GM21737 (cell line): ENCODE measurements around the gene ZNF181.

Source experiments
- ATAC-seq: cut with Tn5 transposase; IDR thresholded peaks from one replicate; pipeline ENCODE4 v1.9.1; 2021; ENCODE audit warnings: mild to moderate bottlenecking, moderate library complexity; ENCODE audit not compliant: unreplicated experiment

Gene ZNF181

DNA sequence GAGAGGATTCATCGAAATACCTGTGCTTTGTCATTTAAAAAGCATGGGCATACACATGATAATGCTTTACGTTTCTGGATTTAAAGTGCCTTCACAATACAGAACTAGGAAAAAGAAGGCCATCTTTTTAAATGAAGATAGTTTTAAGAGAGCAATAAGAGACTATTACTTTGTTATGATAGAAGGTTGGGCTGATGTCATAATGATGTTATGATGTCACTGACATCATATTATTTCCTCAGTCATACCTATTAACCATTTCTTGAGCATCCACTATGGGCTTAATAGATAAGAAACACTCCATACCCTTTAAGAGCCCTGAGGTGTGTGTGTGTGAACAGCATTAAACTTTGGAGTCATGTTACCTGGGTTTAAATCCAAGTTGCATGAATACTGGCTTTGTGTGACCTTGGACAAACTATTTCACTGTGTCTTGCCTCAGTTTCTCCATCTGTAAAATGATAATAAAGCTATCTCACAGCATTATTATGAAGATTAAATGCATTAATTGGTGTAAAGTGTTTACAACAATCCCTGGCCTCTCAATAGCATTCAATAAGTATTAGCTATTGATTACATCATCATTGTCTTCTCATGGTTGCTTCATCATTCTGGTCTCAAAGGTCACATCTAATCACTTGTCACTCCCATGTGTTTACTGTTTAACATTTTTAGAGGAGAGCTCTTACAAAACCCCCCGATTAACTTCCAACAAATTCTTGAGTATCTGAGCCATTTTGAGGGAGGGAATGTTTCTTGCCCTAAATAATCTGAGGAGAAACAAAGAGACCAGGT lies 11.1 kb downstream of the ZNF181 start:
- no peak for ATAC-seq

DNA sequence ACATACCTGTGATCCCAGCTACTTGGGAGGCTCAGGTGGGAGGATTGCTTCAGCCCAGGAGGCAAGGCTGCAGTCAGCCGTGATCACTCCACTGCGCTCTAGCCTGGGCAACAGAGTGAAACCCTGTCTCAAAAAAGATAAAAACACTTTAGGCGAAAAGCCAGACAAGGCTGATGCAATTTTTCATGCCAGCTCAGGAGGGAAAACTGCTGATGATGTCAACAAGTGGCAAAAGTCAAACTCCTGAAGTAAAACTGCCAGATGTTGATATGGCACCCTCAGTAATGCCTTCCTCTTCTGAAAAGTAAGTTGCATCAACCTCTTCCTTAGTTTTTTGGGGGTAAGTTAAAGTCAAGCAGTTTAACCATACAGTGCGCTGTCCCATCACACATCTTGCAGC lies 23.4 kb downstream of the ZNF181 start:
- no peak for ATAC-seq

DNA sequence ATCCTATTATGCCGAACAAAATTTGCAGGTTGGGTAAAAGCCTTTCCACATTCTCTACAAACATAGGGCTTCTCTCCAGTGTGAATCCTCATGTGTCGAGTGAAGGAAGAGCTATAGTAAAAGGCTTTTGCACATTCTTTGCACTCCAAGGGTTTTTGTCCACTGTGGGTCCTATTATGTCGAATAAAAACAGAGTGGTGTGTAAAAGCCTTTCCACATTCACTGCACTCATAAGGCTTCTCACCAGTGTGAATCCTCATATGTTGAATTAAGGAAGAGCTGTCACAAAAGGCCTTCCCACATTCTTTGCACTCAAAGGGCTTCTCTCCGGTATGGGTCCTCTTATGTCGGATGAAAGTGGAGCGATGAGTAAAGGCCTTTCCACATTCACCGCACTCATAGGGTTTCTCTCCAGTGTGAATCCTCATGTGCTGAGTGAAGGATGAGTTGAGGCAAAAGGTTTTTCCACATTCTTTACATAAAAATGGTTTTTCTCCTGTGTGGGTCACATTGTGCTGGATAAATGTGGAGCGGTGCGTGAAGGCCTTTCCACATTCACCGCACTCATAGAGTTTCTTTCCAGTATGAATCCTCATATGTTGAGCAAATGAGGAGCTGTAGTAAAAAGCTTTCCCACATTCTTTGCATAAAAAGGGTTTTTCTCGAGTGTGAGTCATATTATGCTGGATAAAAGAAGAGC lies 25.3 kb downstream of the ZNF181 start:
- no peak for ATAC-seq

DNA sequence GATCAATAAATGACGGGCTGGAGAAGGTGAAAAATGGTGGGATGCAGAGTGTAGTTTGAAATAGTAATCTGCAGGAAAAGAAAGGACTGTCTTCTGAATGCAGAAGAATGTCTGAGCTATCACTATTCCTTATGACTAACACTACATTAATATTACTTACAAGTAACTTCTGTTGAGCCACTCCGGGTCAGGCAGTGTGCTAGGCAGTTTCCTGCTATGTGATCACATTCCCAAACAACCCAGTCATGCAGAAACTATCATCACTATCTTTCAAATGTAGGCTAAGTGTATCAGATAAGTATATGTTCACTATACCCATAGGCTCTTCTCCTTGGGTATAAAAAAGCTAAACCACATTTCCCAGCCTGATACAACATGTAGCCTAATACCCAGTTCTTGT lies 32.3 kb downstream of the ZNF181 start:
- ATAC-seq, result no peak

DNA sequence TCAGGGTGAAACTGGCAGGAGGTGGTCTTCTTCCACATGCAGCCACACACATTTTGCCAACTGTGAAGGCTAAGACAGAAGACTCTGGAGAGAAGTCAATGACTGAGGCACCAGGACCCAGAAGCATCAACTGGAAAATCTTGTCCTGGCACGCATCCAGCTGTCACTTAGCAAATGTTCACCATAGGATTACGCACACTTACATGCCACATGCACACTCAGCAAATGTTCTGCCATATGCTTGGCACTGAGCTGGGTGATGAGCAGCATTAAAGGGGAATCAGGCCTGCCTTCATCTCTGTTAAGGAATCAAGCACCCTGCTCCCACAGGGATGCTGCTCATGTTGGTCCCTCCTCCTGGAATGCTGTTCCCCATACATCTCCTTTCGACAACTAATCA lies 33.9 kb downstream of the ZNF181 start:
- no peak for ATAC-seq

DNA sequence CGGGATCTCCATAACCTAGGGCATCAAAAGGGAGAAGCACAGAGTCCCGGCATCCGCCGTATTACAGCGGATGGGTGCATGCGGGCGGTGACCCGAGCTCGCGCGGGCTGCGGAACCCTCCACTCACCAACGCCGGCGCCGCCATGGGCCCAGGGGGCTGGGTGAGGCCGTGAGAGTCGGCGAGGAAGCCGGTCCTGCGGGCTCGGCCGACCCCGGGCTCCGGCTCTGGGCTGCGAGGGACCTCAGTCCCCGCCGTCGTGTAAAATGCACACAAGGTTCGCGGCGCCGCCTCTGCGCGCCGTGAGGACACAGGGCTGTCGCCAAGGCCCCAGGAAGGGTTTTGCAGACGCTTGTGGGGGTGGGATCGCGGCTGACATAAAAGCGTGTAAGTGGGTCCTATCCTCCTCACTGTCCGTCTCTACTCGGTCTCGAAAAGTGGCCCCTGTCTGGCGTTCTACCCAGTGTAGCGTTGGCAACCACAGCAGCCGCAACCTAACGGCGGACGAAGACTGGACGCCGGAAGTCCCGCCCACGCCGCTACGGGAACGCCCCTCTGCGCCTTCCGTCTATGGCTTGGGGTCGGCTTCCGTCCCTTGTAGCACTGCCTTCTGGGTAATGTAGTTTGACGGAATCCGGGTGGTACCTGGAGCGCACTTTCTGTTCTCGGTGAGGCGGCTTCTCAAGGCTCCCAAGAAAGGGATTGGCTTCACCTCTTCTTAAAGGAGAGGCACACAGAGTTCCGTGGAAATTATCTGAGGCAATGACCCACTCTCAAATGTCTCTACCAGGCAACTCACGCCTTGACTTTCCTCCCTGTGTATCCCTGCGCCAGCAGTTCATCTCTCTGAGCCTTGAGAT lies 38.9 kb downstream of the ZNF181 start, which contains the start of gene ZNF599:
TSS of gene ZNF599 (minus strand) at position 519 of the 858 bp plus-strand sequence. CDS start at position 145, 374 bp downstream.
- ATAC-seq, result peak; percentile 98

DNA sequence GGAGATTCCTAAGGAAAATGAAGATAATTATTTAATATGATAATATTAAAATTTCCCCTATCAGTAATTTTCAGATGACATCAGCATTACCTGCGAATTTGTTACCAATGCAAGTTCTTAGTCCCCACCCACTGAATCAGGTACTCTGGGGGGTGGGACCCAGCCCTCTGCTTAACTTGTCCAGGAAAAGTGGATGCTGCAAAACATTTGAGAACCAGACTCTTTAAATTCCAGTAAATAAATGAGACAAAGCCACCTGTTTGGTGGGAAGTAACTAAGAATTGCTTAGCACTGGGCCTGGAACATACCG lies 39.5 kb downstream of the ZNF181 start:
- ATAC-seq, result no peak

DNA sequence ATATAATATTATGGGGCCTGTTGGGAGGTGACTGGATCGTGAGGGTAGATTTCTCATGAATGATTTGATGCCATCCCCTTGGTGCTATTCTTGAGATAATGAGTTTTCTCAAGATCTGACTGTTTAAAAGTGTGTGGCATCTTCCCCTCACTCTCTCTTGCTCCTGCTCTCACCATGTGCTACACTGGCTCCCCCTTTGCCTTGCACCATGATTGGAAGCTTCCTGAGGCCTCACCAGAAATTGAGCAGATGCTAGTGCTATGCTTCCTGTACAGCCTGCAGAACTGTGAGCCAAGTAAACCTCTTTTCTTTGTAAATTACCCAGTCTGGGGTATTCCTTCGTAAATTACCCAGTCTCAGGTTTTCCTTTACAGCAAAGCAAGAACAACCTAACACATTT lies 40.8 kb downstream of the ZNF181 start:
- no peak for ATAC-seq

DNA sequence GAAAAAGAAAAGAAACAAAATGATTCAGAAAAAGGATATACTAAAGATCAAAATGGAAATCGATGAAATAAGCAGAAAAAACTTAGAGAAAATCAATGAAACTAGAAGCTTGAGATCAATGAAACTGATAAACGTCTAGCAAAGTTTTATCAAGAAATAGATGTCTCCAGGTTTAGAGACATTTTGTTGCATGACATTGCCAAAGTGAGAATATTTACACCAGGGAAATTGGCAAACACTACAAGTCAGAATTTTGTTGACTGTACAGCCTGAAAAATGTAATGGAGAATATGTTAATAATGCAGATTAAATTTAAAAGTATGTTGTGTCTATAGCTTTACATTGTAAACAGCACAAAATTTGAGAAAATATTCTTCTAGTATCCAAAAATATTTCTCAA lies 44.3 kb downstream of the ZNF181 start:
- ATAC-seq, result no peak

DNA sequence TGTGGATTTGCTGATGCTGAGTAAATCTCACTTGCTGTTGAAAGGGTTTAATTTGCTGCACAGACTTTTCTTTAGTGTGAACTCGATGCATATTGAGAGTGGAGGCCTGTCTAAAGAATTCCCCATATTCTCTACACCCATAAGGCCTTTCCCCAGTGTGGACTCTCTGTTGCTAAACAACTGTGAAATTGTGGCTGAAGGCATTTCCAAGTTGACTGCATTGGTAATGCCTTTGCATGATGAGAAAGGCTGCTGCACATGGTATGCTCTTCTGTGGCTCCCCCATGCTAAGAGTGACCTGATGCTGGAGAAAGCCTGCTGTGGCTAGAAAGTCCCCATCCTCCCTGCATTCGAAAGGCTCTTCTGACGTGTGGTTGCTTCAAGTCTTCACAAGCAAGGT lies 45.6 kb downstream of the ZNF181 start:
- no peak for ATAC-seq

DNA sequence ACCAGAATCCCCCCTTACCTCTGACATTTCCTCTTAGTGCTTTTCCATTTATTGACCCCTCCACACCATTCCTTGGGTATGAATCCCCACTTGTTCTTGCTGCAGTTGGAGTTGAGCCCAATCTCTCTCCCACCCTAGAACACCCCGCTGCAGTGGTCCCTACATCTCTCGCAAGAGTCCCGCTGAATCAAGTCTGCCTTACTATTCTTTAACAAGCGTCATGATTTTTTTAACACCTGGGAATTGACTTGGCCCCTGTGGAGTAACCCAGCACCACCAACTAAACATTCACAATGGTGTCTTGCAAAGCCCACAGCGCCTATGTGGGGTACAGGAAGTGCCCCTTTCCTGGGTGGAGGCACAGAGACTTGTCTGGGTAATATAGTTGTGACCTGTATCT lies 52.2 kb downstream of the ZNF181 start:
- no peak for ATAC-seq

DNA sequence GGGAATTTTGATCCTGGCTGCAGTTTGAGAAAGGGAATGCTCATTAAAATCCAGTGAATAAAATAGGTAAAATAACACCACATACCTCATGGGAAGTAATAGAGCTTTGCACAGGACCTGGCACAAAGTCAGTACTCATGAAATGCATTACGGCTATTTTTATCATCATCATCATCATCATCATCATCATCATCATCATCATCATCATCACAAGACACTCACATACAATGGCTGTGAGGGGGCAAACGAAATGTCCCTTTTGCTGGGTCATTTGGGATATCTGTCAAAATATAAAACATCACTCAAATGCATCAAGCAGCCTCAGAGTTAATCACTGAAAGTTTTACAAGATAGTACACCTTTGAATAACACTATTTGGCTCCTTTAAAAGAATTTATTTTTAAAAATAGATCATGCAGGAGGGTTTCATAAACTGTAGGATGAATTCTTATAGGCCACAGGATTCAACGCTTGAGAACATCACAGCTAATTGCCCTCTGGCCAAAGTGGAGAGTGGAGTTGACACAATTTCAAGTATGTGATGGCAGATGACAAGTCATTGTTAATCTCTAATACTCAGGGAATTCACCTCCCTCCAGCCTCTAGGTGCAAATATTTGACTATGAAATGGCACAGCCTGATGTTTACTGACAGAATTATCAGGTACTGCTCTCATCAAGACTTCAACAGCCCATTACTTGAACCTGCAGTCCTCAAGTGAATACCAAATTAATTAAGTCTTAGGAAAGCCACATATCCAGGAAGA lies 53.2 kb downstream of the ZNF181 start:
- ATAC-seq, result no peak

DNA sequence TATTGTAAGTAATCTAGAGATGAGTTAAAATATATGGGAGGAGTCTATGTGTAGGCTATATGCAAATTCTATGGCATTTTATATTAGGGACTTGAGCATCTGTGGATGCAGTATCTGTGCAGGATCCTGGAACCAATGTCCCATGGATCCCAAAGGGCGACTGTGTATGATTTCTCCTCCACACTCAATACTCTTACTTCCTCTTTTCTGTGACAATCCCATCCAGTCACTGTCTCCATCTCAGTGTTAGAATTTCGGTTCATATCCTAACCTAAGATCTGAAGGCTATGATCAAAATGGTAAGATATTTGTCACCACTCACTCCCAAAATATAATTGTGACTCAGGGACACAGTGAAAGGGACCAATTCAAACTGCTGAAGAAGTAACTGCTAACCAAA lies 54.0 kb downstream of the ZNF181 start:
- ATAC-seq, result no peak

DNA sequence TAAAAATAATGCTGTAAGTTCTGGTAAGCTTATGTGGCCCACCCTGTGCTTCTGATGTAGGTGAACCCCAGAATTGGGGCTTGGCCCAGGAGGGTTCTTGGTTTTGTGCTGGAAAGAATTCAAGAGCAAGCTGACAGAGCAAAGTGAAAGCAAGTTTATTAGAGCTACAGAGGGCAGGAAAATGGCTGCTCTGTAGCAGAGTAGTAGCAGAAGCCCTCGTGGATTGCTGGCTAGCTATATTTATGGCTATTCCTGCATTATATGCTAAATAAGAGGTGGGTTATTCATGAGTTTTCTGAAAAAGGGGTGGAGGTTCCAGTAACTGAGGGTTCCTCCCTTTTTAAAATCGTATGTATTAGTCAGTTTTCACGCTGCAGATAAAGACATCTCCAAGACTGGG lies 59.5 kb downstream of the ZNF181 start:
- ATAC-seq, result no peak

DNA sequence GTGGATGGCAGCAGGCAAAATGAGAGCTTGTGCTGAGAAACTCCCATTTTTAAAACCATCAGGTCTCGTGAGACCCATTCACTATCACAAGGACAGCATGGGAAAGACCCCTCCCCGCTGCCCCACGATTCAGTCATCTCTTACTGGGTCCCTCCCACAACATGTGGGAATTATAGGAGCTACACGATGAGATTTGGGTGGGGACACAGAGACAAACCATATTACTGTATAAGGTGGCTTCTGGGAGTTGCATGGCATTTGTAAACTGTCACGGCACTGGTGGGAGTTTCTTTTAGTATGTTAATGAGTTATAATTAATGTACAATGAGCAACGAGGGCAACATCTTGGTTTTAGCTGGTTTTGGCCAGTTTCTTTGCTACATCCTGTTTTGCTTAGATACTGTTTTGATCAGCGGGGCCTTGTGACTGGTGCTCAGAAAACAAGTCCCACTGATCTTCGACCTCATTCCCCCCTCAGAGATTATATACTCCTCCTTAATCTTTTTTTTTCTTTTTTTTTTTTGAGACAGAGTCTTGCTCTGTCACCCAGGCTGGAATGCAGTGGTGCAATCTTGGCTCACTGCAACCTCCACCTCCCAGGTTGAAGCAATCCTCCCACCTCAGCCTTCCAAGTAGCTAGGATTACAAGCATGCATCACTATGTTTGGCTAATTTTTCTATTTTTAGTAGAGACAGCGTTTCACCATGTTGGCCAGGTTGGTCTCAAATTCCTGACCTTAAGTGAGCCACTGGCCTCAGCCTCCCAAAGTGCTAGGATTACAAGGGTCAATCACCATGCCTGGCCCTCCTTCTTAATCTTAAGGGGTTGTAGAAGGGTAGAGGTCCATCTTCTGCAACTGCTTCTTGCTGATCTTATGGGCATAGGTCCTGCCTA lies 60.3 kb downstream of the ZNF181 start:
- ATAC-seq, result no peak
